Measurements from ENCODE around the gene PDE4C. TPM values are rescaled to one million over a fixed set of nuclear protein-coding genes. Genes with fewer than 3 reads are reported as not detected.

Gene PDE4C
- total RNA-seq, 1 donor from 2014 or later = 2.9 TPM

GRCh38 chr19:18190278-18190677 lies 36.0 kb downstream of the PDE4C start:
- Mint-ChIP-seq H3K36me3 (ENCODE audit: low read depth) (no peaks in the 10 kb centered on the region), H3K27me3 (ENCODE audit: low read depth) (peaks cover 3% of the 10 kb centered on the region), H3K4me3 (ENCODE audit: unreplicated experiment) (no peak overlapping the region), H3K27ac (ENCODE audit: unreplicated experiment) (no peak overlapping the region), H3K4me1 (ENCODE audit: low read depth) (peaks cover 24% of the 10 kb centered on the region), H3K9me3 (ENCODE audit: low read depth) (no peaks in the 10 kb centered on the region)
- no peak for DNase-seq (ENCODE audit: low spot score)
- TF ChIP-seq CTCF (IDR thresholded peaks at IDR 0.05) = no peak

- Mint-ChIP-seq H3K4me3 (ENCODE audit: unreplicated experiment) (no peak overlapping the region), H3K27ac (ENCODE audit: unreplicated experiment) (no peak overlapping the region), H3K4me1 (ENCODE audit: low read depth) (no peaks in the 10 kb centered on the region), H3K36me3 (ENCODE audit: low read depth) (no peaks in the 10 kb centered on the region), H3K27me3 (ENCODE audit: low read depth) (peaks cover 3% of the 10 kb centered on the region), H3K9me3 (ENCODE audit: low read depth) (no peaks in the 10 kb centered on the region)
- DNase-seq (ENCODE audit: low spot score) = no peak
- TF ChIP-seq CTCF (IDR thresholded peaks at IDR 0.05) = no peak
Measured at GRCh38 chr19:18185538-18185937, 40.7 kb downstream of the PDE4C start.

- no peaks in the 10 kb centered on the region for H3K4me1 Mint-ChIP-seq (ENCODE audit: low read depth)
- H3K4me3 Mint-ChIP-seq (ENCODE audit: unreplicated experiment) = no peak overlapping the region
- no peak overlapping the region for H3K27ac Mint-ChIP-seq (ENCODE audit: unreplicated experiment)
- TF ChIP-seq CTCF (IDR thresholded peaks at IDR 0.05) = no peak
- no peak for DNase-seq (ENCODE audit: low spot score)
- H3K36me3 Mint-ChIP-seq (ENCODE audit: low read depth) = no peaks in the 10 kb centered on the region
- peaks cover 3% of the 10 kb centered on the region for H3K27me3 Mint-ChIP-seq (ENCODE audit: low read depth)
- H3K9me3 Mint-ChIP-seq (ENCODE audit: low read depth) = no peaks in the 10 kb centered on the region
Measured at GRCh38 chr19:18183529-18183928, 42.7 kb downstream of the PDE4C start.

GRCh38 chr19:18179957-18180356 lies 46.3 kb downstream of the PDE4C start:
- DNase-seq (ENCODE audit: low spot score) = no peak
- H3K4me1 Mint-ChIP-seq (ENCODE audit: low read depth) = no peaks in the 10 kb centered on the region
- no peaks in the 10 kb centered on the region for H3K9me3 Mint-ChIP-seq (ENCODE audit: low read depth)
- H3K36me3 Mint-ChIP-seq (ENCODE audit: low read depth) = no peaks in the 10 kb centered on the region
- H3K27me3 Mint-ChIP-seq (ENCODE audit: low read depth) = peaks cover 6% of the 10 kb centered on the region
- no peak for TF ChIP-seq CTCF (IDR thresholded peaks at IDR 0.05)
- H3K4me3 Mint-ChIP-seq (ENCODE audit: unreplicated experiment) = no peak overlapping the region
- H3K27ac Mint-ChIP-seq (ENCODE audit: unreplicated experiment) = no peak overlapping the region

DNA sequence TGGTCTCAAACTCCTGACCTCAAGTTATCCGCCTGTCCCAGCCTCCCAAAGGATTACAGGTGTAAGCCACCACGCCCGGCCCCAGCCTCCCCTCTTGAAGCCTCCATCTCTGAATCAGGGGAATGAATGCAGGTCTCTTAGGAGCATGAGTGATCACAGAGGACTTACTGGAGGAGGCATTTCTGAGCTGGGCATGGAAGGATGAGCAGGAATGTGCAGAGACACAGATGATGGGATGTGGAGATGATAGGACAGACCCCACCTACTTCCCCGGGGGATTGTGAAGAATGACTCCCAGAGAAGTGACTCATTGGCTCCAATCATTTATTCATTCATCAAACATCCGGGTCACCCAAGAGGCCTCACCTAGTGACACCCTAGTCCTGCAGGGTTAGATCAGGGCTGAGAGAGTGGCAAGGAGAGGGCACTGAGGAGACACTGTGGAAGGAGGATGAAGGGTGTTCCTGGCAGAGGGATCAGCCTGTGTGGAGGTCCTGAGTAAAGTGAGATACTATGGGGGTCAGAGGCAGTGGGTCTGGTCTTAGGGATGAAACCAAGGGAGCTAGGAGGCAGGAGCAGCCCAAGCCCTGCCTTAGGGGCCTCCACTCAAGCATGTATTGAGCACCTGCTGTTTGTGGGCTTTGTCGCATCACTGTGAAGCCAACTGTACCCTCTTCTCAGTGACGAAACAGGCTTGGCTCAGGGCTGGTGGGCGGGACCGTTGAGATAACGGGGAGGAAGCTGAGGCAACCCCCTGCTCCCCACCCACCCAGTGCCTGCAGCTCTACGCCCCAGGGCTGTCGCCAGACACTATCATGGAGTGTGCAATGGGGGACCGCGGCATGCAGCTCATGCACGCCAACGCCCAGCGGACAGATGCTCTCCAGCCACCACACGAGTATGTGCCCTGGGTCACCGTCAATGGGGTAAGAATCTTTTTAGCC lies 49.6 kb downstream of the PDE4C start:
- Mint-ChIP-seq H3K9me3 (ENCODE audit: low read depth) (no peaks in the 10 kb centered on the region), H3K27me3 (ENCODE audit: low read depth) (peaks cover 7% of the 10 kb centered on the region), H3K36me3 (ENCODE audit: low read depth) (peaks cover 2% of the 10 kb centered on the region), H3K27ac (ENCODE audit: unreplicated experiment) (no peak overlapping the region), H3K4me1 (ENCODE audit: low read depth) (peaks cover 8% of the 10 kb centered on the region), H3K4me3 (ENCODE audit: unreplicated experiment) (no peak overlapping the region)
- no peak for DNase-seq (ENCODE audit: low spot score)
- no peak for TF ChIP-seq CTCF (IDR thresholded peaks at IDR 0.05)

All from chondrocyte (in vitro differentiated cells).